ENCODE results near the gene RAB1B. TPM values are rescaled to one million over a fixed set of nuclear protein-coding genes. Genes with fewer than 3 reads are reported as not detected.

The RAB1B gene
- total RNA-seq, 1 donor from 2014 or later, result 150 TPM

GRCh38 chr11:66238786-66239413 is 29.5 kb upstream of the RAB1B start:
- H3K27me3 Mint-ChIP-seq (ENCODE audit: unreplicated experiment), result no peaks in the 10 kb centered on the region
- TF ChIP-seq CTCF (IDR thresholded peaks at IDR 0.05), result no peak
- DNase-seq (ENCODE audit: extremely low spot score, unreplicated experiment), result no peak
- no peak overlapping the region for H3K4me3 Mint-ChIP-seq (ENCODE audit: unreplicated experiment)
- no peaks in the 10 kb centered on the region for H3K9me3 Mint-ChIP-seq (ENCODE audit: unreplicated experiment)
- no peaks in the 10 kb centered on the region for H3K4me1 Mint-ChIP-seq (ENCODE audit: unreplicated experiment)
- H3K36me3 Mint-ChIP-seq (ENCODE audit: unreplicated experiment), result peaks cover 34% of the 10 kb centered on the region
- no peak overlapping the region for H3K27ac Mint-ChIP-seq (ENCODE audit: unreplicated experiment)

GRCh38 chr11:66239511-66239910 is 28.9 kb upstream of the RAB1B start:
- Mint-ChIP-seq H3K4me3 (ENCODE audit: unreplicated experiment) (no peak overlapping the region), H3K9me3 (ENCODE audit: unreplicated experiment) (no peaks in the 10 kb centered on the region), H3K4me1 (ENCODE audit: unreplicated experiment) (no peaks in the 10 kb centered on the region), H3K27ac (ENCODE audit: unreplicated experiment) (no peak overlapping the region), H3K36me3 (ENCODE audit: unreplicated experiment) (peaks cover 33% of the 10 kb centered on the region), H3K27me3 (ENCODE audit: unreplicated experiment) (no peaks in the 10 kb centered on the region)
- no peak for TF ChIP-seq CTCF (IDR thresholded peaks at IDR 0.05)
- DNase-seq (ENCODE audit: extremely low spot score, unreplicated experiment), result no peak

GRCh38 chr11:66239998-66240780 is 28.2 kb upstream of the RAB1B start:
- H3K36me3 Mint-ChIP-seq (ENCODE audit: unreplicated experiment), result peaks cover 31% of the 10 kb centered on the region
- H3K4me1 Mint-ChIP-seq (ENCODE audit: unreplicated experiment), result no peaks in the 10 kb centered on the region
- H3K27me3 Mint-ChIP-seq (ENCODE audit: unreplicated experiment), result no peaks in the 10 kb centered on the region
- no peak overlapping the region for H3K4me3 Mint-ChIP-seq (ENCODE audit: unreplicated experiment)
- H3K9me3 Mint-ChIP-seq (ENCODE audit: unreplicated experiment), result no peaks in the 10 kb centered on the region
- no peak for DNase-seq (ENCODE audit: extremely low spot score, unreplicated experiment)
- no peak for TF ChIP-seq CTCF (IDR thresholded peaks at IDR 0.05)
- no peak overlapping the region for H3K27ac Mint-ChIP-seq (ENCODE audit: unreplicated experiment)

DNA sequence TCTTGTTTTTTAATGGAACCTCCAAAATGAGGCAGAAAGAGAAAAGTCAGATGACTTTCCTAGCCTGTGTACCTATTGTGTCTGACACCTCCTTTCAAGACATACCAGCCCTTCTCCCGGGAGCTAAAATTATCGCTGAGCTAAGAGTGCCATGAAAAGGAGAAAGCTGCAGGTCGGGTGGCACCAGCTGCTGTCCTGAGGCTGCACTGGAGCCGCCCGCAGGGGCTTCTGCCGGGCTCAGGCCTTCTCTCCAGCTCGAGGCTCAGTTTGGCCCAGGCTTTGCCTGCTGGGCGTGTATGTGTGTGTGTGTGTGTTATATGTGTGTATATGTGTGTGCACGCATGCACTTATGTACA is 27.7 kb upstream of the RAB1B start:
- no peak for TF ChIP-seq CTCF (IDR thresholded peaks at IDR 0.05)
- H3K4me3 Mint-ChIP-seq (ENCODE audit: unreplicated experiment), result no peak overlapping the region
- no peak for DNase-seq (ENCODE audit: extremely low spot score, unreplicated experiment)

GRCh38 chr11:66242095-66242765 is 26.2 kb upstream of the RAB1B start:
- no peak for DNase-seq (ENCODE audit: extremely low spot score, unreplicated experiment)
- Mint-ChIP-seq H3K9me3 (ENCODE audit: unreplicated experiment) (no peaks in the 10 kb centered on the region), H3K27ac (ENCODE audit: unreplicated experiment) (no peak overlapping the region), H3K4me3 (ENCODE audit: unreplicated experiment) (no peak overlapping the region), H3K27me3 (ENCODE audit: unreplicated experiment) (no peaks in the 10 kb centered on the region), H3K4me1 (ENCODE audit: unreplicated experiment) (no peaks in the 10 kb centered on the region), H3K36me3 (ENCODE audit: unreplicated experiment) (peaks cover 23% of the 10 kb centered on the region)
- no peak for TF ChIP-seq CTCF (IDR thresholded peaks at IDR 0.05)

More for the DNA sequence above, 27.7 kb upstream of the RAB1B start:
- Mint-ChIP-seq H3K27ac (ENCODE audit: unreplicated experiment) (no peak overlapping the region), H3K27me3 (ENCODE audit: unreplicated experiment) (no peaks in the 10 kb centered on the region), H3K9me3 (ENCODE audit: unreplicated experiment) (no peaks in the 10 kb centered on the region), H3K4me1 (ENCODE audit: unreplicated experiment) (no peaks in the 10 kb centered on the region), H3K36me3 (ENCODE audit: unreplicated experiment) (peaks cover 25% of the 10 kb centered on the region)

Data from osteocyte (in vitro differentiated cells).